ENCODE measurements around the gene LRMDA.

DNA sequence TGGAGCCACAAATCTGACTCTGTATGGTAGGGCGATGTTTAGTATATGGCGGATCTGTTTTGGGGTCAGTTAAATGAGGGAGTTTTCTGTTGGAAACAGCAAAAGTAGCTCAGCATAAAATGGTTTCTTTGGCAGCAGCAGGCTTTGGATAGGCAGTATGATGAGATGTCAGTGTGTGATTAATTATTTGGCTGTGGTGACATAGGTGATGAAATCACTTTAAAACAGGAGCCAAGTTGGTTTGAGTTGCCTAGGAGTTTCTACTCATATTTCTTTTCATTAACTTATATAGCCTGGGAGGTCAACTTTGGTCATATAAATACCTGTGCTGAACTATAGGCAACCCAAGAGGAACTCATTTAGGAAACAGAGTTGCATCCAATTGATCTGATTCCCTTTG, 291.2 kb downstream of the LRMDA start:
- TF ChIP-seq EP300 (IDR thresholded peaks at IDR 0.05; ENCODE audit: low read depth), result no peak
- TF ChIP-seq POLR2AphosphoS5 (IDR thresholded peaks at IDR 0.05), result no peak

All from transverse colon (tissue), 3 donors.